GM19193 (cell line): ENCODE data around the gene RAB6B.

Experiments used
- POLR2A ChIP-seq: IDR thresholded peaks from 4 replicates; pipeline ENCODE4 v1.6.1; 2011; ENCODE audit not compliant: insufficient read depth, insufficient read length; ENCODE audit errors: extremely low read depth

Gene RAB6B

GRCh38 chr3:133851266-133851906 lies 44.3 kb downstream of the RAB6B start:
- no peak for TF ChIP-seq POLR2A

GRCh38 chr3:133850034-133850433 lies 45.6 kb downstream of the RAB6B start:
- TF ChIP-seq POLR2A = no peak

- no peak for TF ChIP-seq POLR2A
These were observed 46.3 kb downstream of the RAB6B start for GRCh38 chr3:133849346-133849745.

GRCh38 chr3:133845127-133845526 lies 50.6 kb downstream of the RAB6B start:
- no peak for TF ChIP-seq POLR2A

GRCh38 chr3:133843634-133844033 lies 52.0 kb downstream of the RAB6B start:
- TF ChIP-seq POLR2A = no peak

- no peak for TF ChIP-seq POLR2A
These were observed 53.5 kb downstream of the RAB6B start for GRCh38 chr3:133842158-133842557.

GRCh38 chr3:133841196-133841595 lies 54.5 kb downstream of the RAB6B start:
- TF ChIP-seq POLR2A = no peak

- no peak for TF ChIP-seq POLR2A
These were observed 54.9 kb downstream of the RAB6B start for GRCh38 chr3:133840767-133841166.

GRCh38 chr3:133840055-133840737 lies 55.5 kb downstream of the RAB6B start:
- no peak for TF ChIP-seq POLR2A

GRCh38 chr3:133838916-133839800 lies 56.5 kb downstream of the RAB6B start:
- TF ChIP-seq POLR2A = no peak

GRCh38 chr3:133838296-133838789 lies 57.3 kb downstream of the RAB6B start:
- no peak for TF ChIP-seq POLR2A

GRCh38 chr3:133837487-133838295 lies 58.0 kb downstream of the RAB6B start:
- no peak for TF ChIP-seq POLR2A

- no peak for TF ChIP-seq POLR2A
These were observed 59.1 kb downstream of the RAB6B start for GRCh38 chr3:133836497-133837158.

- TF ChIP-seq POLR2A = no peak
These were observed 59.7 kb downstream of the RAB6B start for GRCh38 chr3:133835961-133836360.
